ENCODE measurements around the gene GALNT11.

The GALNT11 gene

GRCh38 chr7:152107945-152108344 lies 82.5 kb downstream of the GALNT11 start:
- Histone ChIP-seq H4K20me1 (no peaks in the 10 kb centered on the region), H3K4me3 (no peak overlapping the region), H3K9me3 (no peaks in the 10 kb centered on the region), H3K27me3 (no peaks in the 10 kb centered on the region), H3K36me3 (no peaks in the 10 kb centered on the region), H3K27ac (no peak overlapping the region), H3K4me1 (no peaks in the 10 kb centered on the region), H3K9ac (no peak overlapping the region), H3K4me2 (no peak overlapping the region)
- TF ChIP-seq Cebpa-rat (IDR thresholded peaks at IDR 0.05) = no peak

GRCh38 chr7:152108359-152108758 lies 82.9 kb downstream of the GALNT11 start:
- Histone ChIP-seq H4K20me1 (no peaks in the 10 kb centered on the region), H3K27ac (no peak overlapping the region), H3K9me3 (no peaks in the 10 kb centered on the region), H3K4me2 (no peak overlapping the region), H3K27me3 (no peaks in the 10 kb centered on the region), H3K4me3 (no peak overlapping the region), H3K4me1 (no peaks in the 10 kb centered on the region), H3K36me3 (no peaks in the 10 kb centered on the region), H3K9ac (no peak overlapping the region)
- no peak for TF ChIP-seq Cebpa-rat (IDR thresholded peaks at IDR 0.05)

GRCh38 chr7:152112829-152113228 lies 87.4 kb downstream of the GALNT11 start:
- Histone ChIP-seq H3K4me1 (no peaks in the 10 kb centered on the region), H3K36me3 (peaks cover 13% of the 10 kb centered on the region), H3K9ac (no peak overlapping the region), H3K4me3 (no peak overlapping the region), H3K4me2 (no peak overlapping the region), H4K20me1 (no peaks in the 10 kb centered on the region), H3K27ac (no peak overlapping the region), H3K9me3 (no peaks in the 10 kb centered on the region), H3K27me3 (no peaks in the 10 kb centered on the region)
- no peak for TF ChIP-seq Cebpa-rat (IDR thresholded peaks at IDR 0.05)

GRCh38 chr7:152115021-152115718 lies 89.7 kb downstream of the GALNT11 start:
- Histone ChIP-seq H3K27ac (no peak overlapping the region), H3K4me2 (no peak overlapping the region), H3K27me3 (no peaks in the 10 kb centered on the region), H3K9me3 (no peaks in the 10 kb centered on the region), H4K20me1 (no peaks in the 10 kb centered on the region), H3K4me1 (no peaks in the 10 kb centered on the region), H3K36me3 (peaks cover 37% of the 10 kb centered on the region), H3K9ac (no peak overlapping the region), H3K4me3 (no peak overlapping the region)
- TF ChIP-seq Cebpa-rat (IDR thresholded peaks at IDR 0.05) = no peak

GRCh38 chr7:152117356-152117755 lies 91.9 kb downstream of the GALNT11 start:
- H3K36me3 ChIP-seq = peaks cover 57% of the 10 kb centered on the region
- no peaks in the 10 kb centered on the region for H4K20me1 ChIP-seq
- H3K4me3 ChIP-seq = no peak overlapping the region
- no peak overlapping the region for H3K4me2 ChIP-seq
- no peak overlapping the region for H3K9ac ChIP-seq
- H3K9me3 ChIP-seq = no peaks in the 10 kb centered on the region
- H3K4me1 ChIP-seq = no peaks in the 10 kb centered on the region
- no peak for TF ChIP-seq Cebpa-rat (IDR thresholded peaks at IDR 0.05)
- H3K27ac ChIP-seq = no peak overlapping the region
- H3K27me3 ChIP-seq = no peaks in the 10 kb centered on the region

GRCh38 chr7:152120210-152120609 lies 94.7 kb downstream of the GALNT11 start:
- no peak overlapping the region for H3K4me2 ChIP-seq
- H3K27ac ChIP-seq = no peak overlapping the region
- peaks cover 85% of the 10 kb centered on the region for H3K36me3 ChIP-seq
- H4K20me1 ChIP-seq = no peaks in the 10 kb centered on the region
- no peaks in the 10 kb centered on the region for H3K4me1 ChIP-seq
- H3K27me3 ChIP-seq = no peaks in the 10 kb centered on the region
- H3K4me3 ChIP-seq = no peak overlapping the region
- peaks cover 12% of the 10 kb centered on the region for H3K9me3 ChIP-seq
- H3K9ac ChIP-seq = no peak overlapping the region
- TF ChIP-seq Cebpa-rat (IDR thresholded peaks at IDR 0.05) = no peak

GRCh38 chr7:152120776-152121175 lies 95.3 kb downstream of the GALNT11 start:
- Histone ChIP-seq H3K27ac (no peak overlapping the region), H3K36me3 (peaks cover 90% of the 10 kb centered on the region)

GRCh38 chr7:152121432-152121831 lies 96.0 kb downstream of the GALNT11 start:
- H3K36me3 ChIP-seq = peaks cover 91% of the 10 kb centered on the region
- no peaks in the 10 kb centered on the region for H3K27me3 ChIP-seq
- no peaks in the 10 kb centered on the region for H3K4me1 ChIP-seq
- H3K4me3 ChIP-seq = no peak overlapping the region
- no peak overlapping the region for H3K9ac ChIP-seq
- H3K27ac ChIP-seq = no peak overlapping the region
- no peaks in the 10 kb centered on the region for H4K20me1 ChIP-seq
- H3K9me3 ChIP-seq = peaks cover 20% of the 10 kb centered on the region
- no peak overlapping the region for H3K4me2 ChIP-seq
- TF ChIP-seq Cebpa-rat (IDR thresholded peaks at IDR 0.05) = no peak

More at GRCh38 chr7:152120776-152121175, 95.3 kb downstream of the GALNT11 start:
- Histone ChIP-seq H3K4me2 (no peak overlapping the region), H3K4me3 (no peak overlapping the region), H3K4me1 (no peaks in the 10 kb centered on the region), H3K9ac (no peak overlapping the region), H4K20me1 (no peaks in the 10 kb centered on the region), H3K9me3 (peaks cover 17% of the 10 kb centered on the region), H3K27me3 (no peaks in the 10 kb centered on the region)
- TF ChIP-seq Cebpa-rat (IDR thresholded peaks at IDR 0.05) = no peak

- peaks cover 94% of the 10 kb centered on the region for H3K36me3 ChIP-seq
- no peak overlapping the region for H3K4me3 ChIP-seq
- no peak for TF ChIP-seq Cebpa-rat (IDR thresholded peaks at IDR 0.05)
- peaks cover 20% of the 10 kb centered on the region for H3K9me3 ChIP-seq
- H3K27ac ChIP-seq = no peak overlapping the region
- H3K4me2 ChIP-seq = no peak overlapping the region
- H4K20me1 ChIP-seq = no peaks in the 10 kb centered on the region
- no peaks in the 10 kb centered on the region for H3K4me1 ChIP-seq
- H3K27me3 ChIP-seq = no peaks in the 10 kb centered on the region
- H3K9ac ChIP-seq = no peak overlapping the region
These were observed 97.1 kb downstream of the GALNT11 start for GRCh38 chr7:152122540-152122939.

- peaks cover 94% of the 10 kb centered on the region for H3K36me3 ChIP-seq
- H3K9ac ChIP-seq = no peak overlapping the region
These were observed 101.3 kb downstream of the GALNT11 start for GRCh38 chr7:152126741-152127140.

More at GRCh38 chr7:152126741-152127140, 101.3 kb downstream of the GALNT11 start:
- Histone ChIP-seq H3K4me2 (no peak overlapping the region), H3K4me3 (no peak overlapping the region), H3K9me3 (peaks cover 34% of the 10 kb centered on the region), H3K4me1 (no peaks in the 10 kb centered on the region), H4K20me1 (no peaks in the 10 kb centered on the region), H3K27me3 (no peaks in the 10 kb centered on the region), H3K27ac (no peak overlapping the region)
- no peak for TF ChIP-seq Cebpa-rat (IDR thresholded peaks at IDR 0.05)
